DMS53 treated with DMSO at 0.1 percent for 48 hours (cell line): ENCODE results near the gene ALDOA.
A peak's percentile ranks its signal among the peaks of the same experiment; 100 is the strongest.

Experiments used
- DNase-seq: peaks from one replicate; lab custom pipeline; 2025; ENCODE audit not compliant: unreplicated experiment; lab: John Stamatoyannopoulos, UW

The ALDOA gene

DNA sequence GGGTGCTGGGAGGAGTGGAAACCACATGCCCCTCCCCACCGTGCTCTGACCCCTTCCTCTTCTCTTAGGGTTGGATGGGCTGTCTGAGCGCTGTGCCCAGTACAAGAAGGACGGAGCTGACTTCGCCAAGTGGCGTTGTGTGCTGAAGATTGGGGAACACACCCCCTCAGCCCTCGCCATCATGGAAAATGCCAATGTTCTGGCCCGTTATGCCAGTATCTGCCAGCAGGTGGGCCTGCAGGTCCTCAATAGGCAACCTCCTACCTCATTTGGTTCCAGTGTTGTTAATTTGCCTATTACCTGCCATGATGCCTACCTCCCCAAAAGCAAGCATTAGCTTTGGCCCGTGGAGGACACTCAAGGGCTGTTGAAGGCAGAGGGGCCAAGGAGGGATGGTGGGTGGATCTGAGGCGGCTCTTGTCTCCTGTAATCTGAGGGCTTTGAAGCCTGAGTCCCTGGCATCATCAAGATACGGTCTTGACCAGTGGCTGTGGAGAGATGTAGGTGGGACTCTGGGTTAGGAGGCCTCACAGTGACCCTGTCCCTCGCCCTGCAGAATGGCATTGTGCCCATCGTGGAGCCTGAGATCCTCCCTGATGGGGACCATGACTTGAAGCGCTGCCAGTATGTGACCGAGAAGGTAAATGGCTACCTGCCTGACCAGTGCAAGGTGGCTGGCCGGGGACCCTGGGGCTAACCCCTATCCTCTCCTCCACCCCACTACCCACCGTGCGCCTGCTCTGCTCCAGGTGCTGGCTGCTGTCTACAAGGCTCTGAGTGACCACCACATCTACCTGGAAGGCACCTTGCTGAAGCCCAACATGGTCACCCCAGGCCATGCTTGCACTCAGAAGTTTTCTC is 3.4 kb downstream of the ALDOA start:
- DNase-seq = no peak

DNA sequence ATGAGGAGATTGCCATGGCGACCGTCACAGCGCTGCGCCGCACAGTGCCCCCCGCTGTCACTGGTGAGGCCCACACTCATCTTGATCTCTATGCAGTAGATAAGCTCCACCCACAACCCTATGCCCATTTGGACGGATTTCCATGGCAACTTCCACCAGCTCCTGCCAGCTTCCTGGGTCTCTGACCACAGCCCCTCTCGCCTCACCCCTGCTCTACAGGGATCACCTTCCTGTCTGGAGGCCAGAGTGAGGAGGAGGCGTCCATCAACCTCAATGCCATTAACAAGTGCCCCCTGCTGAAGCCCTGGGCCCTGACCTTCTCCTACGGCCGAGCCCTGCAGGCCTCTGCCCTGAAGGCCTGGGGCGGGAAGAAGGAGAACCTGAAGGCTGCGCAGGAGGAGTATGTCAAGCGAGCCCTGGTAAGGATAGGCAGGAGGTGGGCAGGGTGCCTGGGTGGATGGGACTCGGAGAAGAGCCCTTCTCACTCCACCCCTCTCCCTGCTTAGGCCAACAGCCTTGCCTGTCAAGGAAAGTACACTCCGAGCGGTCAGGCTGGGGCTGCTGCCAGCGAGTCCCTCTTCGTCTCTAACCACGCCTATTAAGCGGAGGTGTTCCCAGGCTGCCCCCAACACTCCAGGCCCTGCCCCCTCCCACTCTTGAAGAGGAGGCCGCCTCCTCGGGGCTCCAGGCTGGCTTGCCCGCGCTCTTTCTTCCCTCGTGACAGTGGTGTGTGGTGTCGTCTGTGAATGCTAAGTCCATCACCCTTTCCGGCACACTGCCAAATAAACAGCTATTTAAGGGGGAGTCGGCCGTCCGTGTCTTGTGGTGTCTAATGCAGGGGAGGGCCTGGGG is 4.3 kb downstream of the ALDOA start:
- DNase-seq = no peak

DNA sequence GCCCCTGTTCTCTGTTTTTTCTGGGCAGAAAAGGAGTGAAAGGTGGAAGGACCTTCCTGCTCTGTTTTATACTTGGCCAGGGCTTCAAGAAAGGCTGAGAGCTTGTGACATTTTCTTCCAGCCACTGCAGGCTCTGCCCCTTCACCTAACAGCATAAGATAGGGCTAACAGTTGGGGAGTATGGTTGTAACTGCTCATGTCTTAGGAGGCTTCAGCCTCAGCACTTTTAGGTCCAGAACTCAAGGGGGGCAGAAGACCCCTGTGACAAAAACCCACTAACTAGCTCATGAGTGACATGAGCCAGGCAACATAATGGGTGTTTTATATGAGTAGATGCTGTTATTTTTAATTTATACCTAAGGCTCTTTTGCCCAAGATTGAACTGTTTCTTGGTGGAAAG is 4.9 kb downstream of the ALDOA start:
- DNase-seq = no peak

DNA sequence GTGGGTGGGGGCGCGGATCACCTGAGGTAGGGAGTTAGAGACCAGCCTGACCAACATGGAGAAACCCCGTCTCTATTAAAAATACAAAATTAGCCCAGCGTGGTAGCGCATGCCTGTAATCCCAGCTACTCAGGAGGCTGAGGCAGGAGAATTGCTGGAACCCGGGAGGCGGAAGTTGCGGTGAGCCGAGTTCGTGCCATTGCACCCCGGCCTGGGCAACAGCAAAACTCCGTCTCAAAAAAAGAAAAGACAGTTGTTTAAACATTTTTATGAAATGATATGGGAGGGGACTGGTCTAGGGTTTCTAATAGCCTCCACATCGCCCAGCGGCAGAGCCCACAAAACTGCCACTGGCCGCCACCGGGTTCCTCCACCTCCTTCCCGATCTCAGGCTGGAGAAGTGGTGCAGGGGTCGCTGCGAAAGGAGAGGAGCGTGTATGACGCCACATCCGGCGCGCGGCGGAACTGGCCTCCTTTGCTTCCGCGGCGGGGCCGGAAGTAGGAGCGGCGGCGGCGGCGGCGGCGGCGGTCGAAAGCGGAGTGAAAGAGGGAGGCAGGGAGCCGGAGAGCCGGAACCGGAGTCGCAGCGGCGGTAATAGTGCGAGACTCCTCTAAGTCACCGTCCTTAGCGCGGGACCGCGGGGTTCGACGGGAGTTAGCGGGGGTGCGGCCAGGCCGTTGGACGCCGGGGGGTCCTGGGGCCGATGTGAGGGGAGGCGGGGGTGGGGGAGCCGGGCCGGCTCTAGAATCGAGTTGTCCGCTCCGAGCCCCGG is 10.1 kb downstream of the ALDOA start, which contains the start of gene PPP4C:
TSS of gene PPP4C (plus strand) at position 492 of the 773 bp plus-strand sequence. CDS start 384 bp downstream, outside the sequence.
- DNase-seq = peak; percentile 78

DNA sequence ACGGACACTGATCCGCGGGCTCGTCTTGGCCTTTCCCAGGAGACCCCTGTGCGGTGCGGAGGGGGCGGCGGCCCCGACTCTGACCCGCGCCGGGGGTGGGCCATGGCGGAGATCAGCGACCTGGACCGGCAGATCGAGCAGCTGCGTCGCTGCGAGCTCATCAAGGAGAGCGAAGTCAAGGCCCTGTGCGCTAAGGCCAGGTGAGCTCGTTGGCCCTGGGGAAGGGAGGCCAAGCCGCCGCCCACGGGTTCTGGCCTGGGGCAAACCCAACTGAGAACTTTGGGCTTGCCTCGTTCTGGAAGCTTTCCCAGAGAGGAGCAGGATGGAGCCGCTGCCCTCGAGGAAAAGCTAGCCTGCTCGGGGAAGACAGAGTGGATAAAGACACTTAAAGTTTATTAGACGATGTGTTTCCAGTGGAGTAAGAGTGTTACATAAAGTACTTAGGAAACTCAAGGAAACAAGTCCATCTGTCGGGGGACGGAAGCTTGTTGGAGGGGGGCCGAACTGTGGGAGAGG is 10.8 kb downstream of the ALDOA start:
- no peak for DNase-seq

DNA sequence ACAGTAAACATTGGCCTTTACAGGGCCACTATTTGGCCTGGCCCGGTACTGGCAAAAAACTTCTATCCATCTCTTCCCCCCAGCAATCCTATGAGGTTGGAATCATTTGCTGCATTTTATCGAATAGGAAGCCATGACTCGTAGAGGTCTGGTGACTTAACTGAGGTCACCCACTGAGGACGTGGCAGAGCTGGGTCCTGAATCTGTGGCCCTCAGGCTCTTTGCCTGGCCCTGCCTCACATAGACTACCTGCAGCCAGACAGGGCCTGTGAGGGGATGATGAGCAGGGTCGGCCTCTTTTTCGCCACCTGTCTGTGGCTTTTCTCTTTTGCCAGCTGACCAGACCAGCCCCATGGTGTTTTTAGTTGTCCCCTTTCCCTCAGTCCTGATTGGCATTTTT is 12.1 kb downstream of the ALDOA start:
- DNase-seq = no peak

DNA sequence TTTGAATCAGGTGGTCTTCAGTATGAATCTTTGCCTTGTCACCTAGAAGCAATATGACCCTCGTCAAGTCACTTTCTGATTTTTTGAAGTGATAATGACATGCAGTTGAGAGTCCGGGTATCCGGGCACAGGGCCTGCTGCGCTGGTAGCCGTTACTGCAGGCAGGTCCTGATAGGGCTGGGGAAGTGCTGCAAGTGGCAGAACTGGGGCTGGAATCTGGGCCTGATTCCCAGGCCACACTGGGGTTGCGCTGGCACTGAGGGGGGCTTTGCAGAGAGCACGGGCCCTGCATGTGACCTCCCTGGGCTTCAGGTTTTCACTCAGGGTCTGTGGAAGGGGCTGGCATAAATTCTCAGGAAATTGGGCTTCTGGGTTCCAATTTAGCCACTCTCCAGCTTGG is 13.2 kb downstream of the ALDOA start:
- DNase-seq = no peak

DNA sequence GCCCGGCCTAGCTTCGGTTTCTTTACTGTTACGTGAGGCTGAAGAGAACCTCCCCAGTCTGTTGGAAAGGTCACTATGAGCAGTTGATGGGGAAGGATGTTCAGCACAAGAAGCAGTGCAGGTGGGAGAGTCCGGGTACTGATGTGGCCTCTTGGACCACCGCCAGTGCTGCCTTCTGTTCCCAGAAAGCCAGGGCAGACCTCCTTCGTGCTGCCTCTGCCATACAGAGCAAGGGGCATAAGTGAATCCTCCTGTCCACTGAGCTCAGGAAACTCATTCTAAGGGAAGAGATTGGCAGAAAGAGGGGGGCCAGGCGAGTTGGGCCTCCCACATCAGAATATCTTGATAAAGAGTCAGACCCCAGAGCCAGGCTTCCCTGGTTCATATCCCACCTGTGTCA is 13.9 kb downstream of the ALDOA start:
- no peak for DNase-seq

DNA sequence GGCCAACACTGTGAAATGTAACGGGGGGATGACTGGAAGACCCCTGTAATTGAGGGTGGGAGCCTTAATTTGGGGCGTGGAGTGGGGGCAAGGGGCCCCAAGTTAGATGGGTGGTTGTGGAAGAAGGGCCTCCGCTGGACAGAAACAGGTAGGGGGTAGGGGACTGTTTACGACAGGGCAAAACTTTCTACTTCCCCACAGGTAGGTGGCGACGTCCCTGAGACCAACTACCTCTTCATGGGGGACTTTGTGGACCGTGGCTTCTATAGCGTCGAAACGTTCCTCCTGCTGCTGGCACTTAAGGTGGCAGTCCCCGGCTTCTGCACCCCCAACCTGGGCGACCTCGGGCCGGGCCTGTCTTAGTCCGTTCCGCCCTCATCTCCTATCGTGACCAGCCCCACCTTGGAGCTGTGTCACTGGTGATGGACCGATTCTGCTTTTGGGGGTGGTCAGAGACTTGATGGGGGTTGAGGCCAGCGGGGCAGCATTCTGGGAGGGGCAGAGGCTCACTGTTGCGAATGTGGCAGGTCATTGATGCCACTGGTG is 17.1 kb downstream of the ALDOA start:
- no peak for DNase-seq

DNA sequence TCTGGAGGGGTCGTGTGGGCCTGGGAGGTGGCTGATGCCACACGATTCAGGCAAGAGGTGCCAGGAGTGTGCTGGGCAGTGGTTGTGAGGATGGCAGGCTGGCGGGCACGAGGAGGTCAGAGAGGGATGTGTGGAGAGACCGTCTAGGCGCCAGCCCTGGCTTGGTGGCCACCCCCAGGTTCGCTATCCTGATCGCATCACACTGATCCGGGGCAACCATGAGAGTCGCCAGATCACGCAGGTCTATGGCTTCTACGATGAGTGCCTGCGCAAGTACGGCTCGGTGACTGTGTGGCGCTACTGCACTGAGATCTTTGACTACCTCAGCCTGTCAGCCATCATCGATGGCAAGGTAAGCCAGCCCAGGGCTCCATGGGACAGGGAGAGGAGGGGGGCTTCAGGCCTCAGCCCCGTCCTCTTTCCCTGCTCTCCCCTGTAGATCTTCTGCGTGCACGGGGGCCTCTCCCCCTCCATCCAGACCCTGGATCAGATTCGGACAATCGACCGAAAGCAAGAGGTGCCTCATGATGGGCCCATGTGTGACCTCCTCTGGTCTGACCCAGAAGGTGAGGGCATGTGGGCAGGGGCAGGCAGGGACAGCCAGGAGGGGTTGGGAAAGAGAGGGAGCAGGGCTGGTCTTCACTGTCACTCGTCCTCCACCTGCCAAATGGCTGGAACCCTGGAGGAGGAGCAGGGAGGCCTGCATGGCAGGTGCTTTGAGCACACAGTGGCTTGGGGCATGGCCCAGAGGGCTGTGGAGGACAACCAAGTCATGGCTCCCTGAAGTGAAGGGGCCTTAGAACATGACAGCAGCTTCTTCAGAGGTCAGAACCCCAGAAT is 17.9 kb downstream of the ALDOA start:
- no peak for DNase-seq

DNA sequence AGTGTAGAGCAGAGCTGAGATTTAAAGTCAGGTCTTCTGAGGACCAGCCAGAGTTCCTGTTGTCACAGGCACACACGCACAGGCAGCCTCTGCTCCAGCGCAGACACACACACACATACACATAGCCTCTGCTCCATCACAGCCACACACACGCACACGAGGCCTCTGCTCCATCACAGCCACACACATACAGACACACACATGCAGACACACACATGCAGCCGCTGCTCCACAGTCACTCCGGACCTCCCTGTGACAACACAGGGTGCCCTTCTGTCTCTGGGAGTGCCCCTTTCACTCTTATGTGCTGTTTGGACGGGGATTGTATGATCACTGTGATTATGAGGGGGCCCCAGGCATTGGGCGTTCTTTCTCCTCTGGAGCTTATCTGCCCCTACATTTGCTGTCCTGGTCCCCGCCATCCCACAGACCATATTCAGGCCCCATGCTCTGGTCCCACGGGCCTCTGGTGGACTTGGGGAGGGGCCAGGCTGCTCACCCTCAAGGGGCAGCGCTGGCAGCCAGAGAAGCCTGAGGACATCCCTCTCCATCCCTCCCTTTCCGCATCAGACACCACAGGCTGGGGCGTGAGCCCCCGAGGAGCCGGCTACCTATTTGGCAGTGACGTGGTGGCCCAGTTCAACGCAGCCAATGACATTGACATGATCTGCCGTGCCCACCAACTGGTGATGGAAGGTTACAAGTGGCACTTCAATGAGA is 18.7 kb downstream of the ALDOA start:
- DNase-seq = no peak

DNA sequence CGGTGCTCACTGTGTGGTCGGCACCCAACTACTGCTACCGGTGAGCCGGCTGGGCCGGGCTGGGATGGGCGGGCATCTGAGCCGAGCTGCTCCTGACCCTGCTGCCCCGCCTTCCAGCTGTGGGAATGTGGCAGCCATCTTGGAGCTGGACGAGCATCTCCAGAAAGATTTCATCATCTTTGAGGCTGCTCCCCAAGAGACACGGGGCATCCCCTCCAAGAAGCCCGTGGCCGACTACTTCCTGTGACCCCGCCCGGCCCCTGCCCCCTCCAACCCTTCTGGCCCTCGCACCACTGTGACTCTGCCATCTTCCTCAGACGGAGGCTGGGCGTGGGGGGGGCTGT is 19.2 kb downstream of the ALDOA start:
- no peak for DNase-seq

DNA sequence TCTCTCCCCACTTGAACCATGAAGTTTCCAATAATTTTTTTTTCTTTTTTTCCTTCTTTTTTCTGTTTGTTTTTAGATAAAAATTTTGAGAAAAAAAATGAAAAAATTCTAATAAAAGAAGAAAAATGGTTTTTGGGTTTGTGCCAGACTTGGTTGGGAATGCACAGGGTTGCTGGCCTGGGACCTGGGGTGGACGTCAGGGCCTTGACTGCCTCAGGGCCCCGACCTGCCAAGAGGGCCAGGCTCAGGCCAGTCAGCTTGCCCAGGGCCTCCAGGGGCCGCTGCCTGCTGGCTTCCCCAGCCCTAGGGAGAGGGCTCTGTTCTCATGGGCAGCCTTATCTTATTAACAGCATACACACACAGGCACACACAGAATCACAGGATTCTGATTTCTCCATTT is 19.7 kb downstream of the ALDOA start:
- DNase-seq = no peak

DNA sequence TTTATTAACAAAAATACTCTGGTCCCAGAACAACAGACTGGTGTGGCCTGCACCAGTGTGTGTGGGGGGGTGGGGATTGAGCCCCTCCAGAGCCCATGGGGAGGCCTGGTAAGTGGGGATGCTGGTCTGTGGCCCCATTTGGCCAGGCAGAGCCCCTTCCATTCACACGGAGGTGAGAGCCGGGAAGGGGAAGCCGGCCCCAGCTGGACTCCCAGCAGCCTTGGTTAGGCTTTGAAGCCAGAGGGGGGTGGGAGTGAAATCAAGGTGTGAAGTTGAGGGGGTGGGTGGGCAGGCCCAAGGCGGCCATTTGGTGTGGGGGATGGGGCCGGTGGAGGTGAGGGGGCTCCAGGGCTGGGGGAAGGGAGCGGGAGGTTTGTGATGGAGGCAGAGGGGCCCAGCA is 20.3 kb downstream of the ALDOA start:
- no peak for DNase-seq

DNA sequence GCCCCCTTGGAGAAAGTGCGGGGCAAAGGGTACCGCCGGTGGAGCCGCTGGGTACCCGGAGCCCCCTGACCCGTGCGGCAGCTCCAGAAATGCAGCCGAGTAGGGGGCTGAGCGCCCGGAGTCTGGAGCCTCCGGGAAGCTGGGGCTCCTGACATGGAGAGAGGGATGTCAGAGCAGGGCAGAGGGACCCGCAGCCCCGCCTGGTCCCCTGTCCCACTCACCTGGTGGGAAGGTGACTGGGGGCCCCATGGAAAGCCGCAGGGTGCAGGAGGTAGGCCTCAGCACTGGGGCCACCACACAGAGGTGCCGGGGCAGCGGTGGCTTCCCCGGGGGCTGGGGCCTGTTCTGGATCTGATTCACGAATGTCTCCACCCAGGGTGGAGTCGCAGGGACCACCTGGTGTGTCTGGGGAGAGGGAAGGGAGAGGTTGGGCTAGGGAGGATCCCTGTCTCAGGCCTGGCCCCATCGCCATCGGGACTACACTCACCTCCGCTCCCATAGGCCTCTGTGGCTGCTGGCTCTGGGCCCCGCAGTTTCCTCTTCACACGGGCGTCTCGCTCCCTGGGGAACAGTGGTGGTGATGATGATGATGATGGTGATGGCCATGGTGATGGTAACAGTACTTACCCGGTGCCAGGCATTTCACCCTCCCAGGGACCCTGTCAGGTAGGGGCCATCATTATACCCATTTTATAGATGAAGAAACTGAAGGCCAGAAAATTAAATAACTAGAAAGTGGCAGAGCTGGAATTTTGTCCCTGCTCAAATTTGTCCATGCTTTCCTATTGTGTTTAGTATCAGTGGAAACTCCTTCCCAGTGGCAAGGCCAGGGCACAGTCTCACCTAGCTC is 21.0 kb downstream of the ALDOA start:
- no peak for DNase-seq

DNA sequence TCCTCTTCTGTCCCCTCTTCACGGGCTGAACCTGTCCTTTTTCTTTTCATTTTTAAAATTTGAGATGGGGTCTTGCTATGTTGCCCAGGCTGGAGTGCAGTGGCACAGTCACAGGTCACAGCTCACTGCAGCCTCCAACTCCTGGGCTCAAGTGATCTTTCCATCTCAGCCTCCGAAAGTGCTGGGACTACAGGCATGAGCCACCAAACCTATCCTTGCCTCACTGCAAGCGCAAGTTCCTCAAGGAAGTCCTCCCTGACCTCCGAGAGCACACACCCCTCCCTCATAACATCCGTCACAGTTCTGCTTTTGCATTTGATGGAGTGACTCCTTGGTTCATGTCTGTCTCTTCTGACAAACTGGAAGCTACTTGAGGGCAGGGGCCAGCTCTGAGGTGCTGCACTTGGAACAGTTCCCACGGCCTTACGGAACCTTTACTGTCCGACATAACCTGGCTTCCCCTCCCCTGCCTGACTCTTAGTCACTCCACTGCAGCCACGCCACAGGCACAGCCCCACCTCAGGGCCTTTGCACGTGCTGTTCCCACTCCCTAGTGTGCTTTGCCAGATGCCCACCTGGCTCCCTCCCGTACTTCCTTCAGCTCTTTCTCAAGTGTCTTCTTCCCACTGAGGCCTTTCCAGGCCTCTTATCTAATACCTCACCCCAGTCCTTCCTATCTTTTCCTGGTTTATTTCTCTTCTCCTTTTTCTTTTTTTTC is 21.8 kb downstream of the ALDOA start:
- no peak for DNase-seq

DNA sequence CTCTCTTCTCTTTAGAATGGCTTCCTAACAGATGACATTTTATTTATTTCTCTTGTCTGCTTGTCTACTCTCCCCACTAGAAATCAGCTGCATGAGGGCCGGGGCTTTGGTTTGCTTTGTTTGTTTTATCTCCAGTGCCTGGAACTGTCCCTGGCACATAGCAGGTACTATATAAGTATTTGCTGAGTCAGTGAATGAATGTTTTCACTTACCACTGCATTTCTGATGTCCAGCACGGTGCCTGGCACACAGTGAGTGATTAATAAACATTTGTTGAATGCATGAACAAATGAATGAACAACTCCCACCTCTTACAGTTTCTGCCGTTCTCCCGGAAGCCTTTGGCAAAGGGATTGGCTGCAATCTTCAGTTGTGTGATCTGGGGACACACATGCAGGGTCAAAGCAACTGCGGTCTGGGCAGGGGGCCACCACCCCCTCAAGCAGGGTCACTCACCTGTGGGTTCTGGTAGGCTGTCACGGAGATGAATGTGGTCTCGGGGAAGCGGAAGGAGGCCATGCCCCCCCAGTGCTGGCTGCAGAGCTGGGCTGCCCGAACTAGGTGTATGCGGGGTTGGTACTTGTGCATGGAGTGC is 22.8 kb downstream of the ALDOA start:
- no peak for DNase-seq
